ENCODE measurements around the gene FBXW2.

GRCh38 chr9:120718316-120718715 lies 74.9 kb downstream of the FBXW2 start:
- TF ChIP-seq CTCF (IDR thresholded peaks at IDR 0.05) (no peak), POLR2AphosphoS5 (IDR thresholded peaks at IDR 0.05) (no peak), POLR2A (IDR thresholded peaks at IDR 0.05) (no peak)

All from upper lobe of left lung (tissue), 4 donors.